Parathyroid adenoma (tissue), 2 donors: Measurements from ENCODE around the gene LITAFD.

Experiments
- H2AFZ ChIP-seq: fragments of 300-600 bp; sonication (generic); one replicate; pipeline ENCODE4 v1.7.0; 2017; ENCODE audit warnings: antibody characterized with exemption, mild to moderate bottlenecking
- H3K27ac ChIP-seq: fragments of 300-600 bp; sonication (generic); one replicate; pipeline ENCODE4 v1.7.0; 2017
- H3K27me3 ChIP-seq: fragments of 300-600 bp; sonication (generic); one replicate; pipeline ENCODE4 v1.7.0; 2017; ENCODE audit warnings: low read length; ENCODE audit not compliant: control insufficient read depth, insufficient read depth
- H3K36me3 ChIP-seq: fragments of 300-600 bp; sonication (generic); one replicate; pipeline ENCODE4 v1.7.0; 2017; ENCODE audit warnings: low read length; ENCODE audit not compliant: control insufficient read depth, insufficient read depth
- H3K4me1 ChIP-seq: fragments of 300-600 bp; sonication (generic); one replicate; pipeline ENCODE4 v1.7.0; 2017; ENCODE audit warnings: control low read depth
- H3K4me2 ChIP-seq: fragments of 300-600 bp; sonication (generic); one replicate; pipeline ENCODE4 v1.7.0; 2017; ENCODE audit warnings: low read length
- H3K4me3 ChIP-seq: fragments of 300-600 bp; sonication (generic); one replicate; pipeline ENCODE4 v1.7.0; 2017; ENCODE audit warnings: low read depth, low read length
- H3K79me2 ChIP-seq: fragments of 300-600 bp; sonication (generic); one replicate; pipeline ENCODE4 v1.7.0; 2017; ENCODE audit warnings: control low read depth
- H3K9ac ChIP-seq: fragments of 300-600 bp; sonication (generic); one replicate; pipeline ENCODE4 v1.7.0; 2017; ENCODE audit warnings: mild to moderate bottlenecking
- H3K9me3 ChIP-seq: fragments of 300-600 bp; sonication (generic); one replicate; pipeline ENCODE4 v1.7.0; 2017; ENCODE audit warnings: low read length; ENCODE audit not compliant: control insufficient read depth
- TF ChIP-seq, protein P1 (sequence below): fragments of 300-600 bp; sonication (generic); IDR thresholded peaks from one replicate; pipeline ENCODE4 v1.7.0; 2017; ENCODE audit warnings: antibody characterized with exemption, mild to moderate bottlenecking
- donor health status: primary hyperparathyroidism.

The LITAFD gene

GRCh38 chr16:8923199-8923598, 41.0 kb downstream of the LITAFD start:
- Histone ChIP-seq H3K27ac (no peak overlapping the region), H3K4me3 (no peak overlapping the region), H3K9me3 (no peaks in the 10 kb centered on the region), H3K4me1 (peaks cover 2% of the 10 kb centered on the region), H3K27me3 (no peaks in the 10 kb centered on the region), H3K79me2 (peaks cover 60% of the 10 kb centered on the region), H3K9ac (no peak overlapping the region), H3K4me2 (no peak overlapping the region), H3K36me3 (no peaks in the 10 kb centered on the region), H2AFZ (no peak overlapping the region)
- TF ChIP-seq, protein P1, sequence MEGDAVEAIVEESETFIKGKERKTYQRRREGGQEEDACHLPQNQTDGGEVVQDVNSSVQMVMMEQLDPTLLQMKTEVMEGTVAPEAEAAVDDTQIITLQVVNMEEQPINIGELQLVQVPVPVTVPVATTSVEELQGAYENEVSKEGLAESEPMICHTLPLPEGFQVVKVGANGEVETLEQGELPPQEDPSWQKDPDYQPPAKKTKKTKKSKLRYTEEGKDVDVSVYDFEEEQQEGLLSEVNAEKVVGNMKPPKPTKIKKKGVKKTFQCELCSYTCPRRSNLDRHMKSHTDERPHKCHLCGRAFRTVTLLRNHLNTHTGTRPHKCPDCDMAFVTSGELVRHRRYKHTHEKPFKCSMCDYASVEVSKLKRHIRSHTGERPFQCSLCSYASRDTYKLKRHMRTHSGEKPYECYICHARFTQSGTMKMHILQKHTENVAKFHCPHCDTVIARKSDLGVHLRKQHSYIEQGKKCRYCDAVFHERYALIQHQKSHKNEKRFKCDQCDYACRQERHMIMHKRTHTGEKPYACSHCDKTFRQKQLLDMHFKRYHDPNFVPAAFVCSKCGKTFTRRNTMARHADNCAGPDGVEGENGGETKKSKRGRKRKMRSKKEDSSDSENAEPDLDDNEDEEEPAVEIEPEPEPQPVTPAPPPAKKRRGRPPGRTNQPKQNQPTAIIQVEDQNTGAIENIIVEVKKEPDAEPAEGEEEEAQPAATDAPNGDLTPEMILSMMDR, result no peak

DNA sequence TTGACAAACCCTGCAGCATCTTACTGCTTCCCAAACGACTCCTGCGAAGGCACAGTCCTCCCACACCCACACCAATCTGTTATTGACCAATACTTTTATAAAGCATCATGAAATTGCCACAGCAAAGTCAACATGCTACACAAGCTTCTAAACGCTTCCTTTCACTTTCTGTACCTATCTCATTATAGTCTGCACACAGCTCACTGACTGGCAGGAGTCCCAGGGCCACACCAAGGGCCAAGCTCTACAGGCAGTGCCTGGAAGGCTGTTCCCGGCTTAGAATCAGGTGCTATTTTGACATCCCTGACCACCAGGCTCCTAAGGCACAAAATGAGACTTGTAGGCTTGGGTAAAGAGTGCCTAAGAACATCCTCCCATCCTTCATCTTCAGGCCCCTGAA, 42.1 kb downstream of the LITAFD start:
- H2AFZ ChIP-seq, result no peak overlapping the region
- H3K9me3 ChIP-seq, result no peaks in the 10 kb centered on the region
- TF ChIP-seq, protein P1, result no peak
- no peaks in the 10 kb centered on the region for H3K36me3 ChIP-seq
- peaks cover 63% of the 10 kb centered on the region for H3K79me2 ChIP-seq
- no peak overlapping the region for H3K4me2 ChIP-seq
- no peaks in the 10 kb centered on the region for H3K27me3 ChIP-seq
- peaks cover 9% of the 10 kb centered on the region for H3K4me1 ChIP-seq
- H3K27ac ChIP-seq, result no peak overlapping the region
- no peak overlapping the region for H3K4me3 ChIP-seq
- no peak overlapping the region for H3K9ac ChIP-seq

- no peak overlapping the region for H2AFZ ChIP-seq
- H3K4me2 ChIP-seq, result no peak overlapping the region
- peaks cover 17% of the 10 kb centered on the region for H3K4me1 ChIP-seq
- peaks cover 62% of the 10 kb centered on the region for H3K79me2 ChIP-seq
- H3K27ac ChIP-seq, result no peak overlapping the region
- H3K4me3 ChIP-seq, result no peak overlapping the region
- no peaks in the 10 kb centered on the region for H3K27me3 ChIP-seq
- TF ChIP-seq, protein P1, result no peak
- H3K9me3 ChIP-seq, result no peaks in the 10 kb centered on the region
- H3K9ac ChIP-seq, result no peak overlapping the region
- H3K36me3 ChIP-seq, result no peaks in the 10 kb centered on the region
These were observed 43.3 kb downstream of the LITAFD start for GRCh38 chr16:8925455-8925854.

- Histone ChIP-seq H3K4me1 (peaks cover 21% of the 10 kb centered on the region), H3K79me2 (peaks cover 61% of the 10 kb centered on the region), H3K9ac (no peak overlapping the region), H3K4me2 (no peak overlapping the region), H3K27me3 (no peaks in the 10 kb centered on the region), H3K36me3 (no peaks in the 10 kb centered on the region), H3K4me3 (no peak overlapping the region), H3K27ac (no peak overlapping the region), H2AFZ (no peak overlapping the region), H3K9me3 (no peaks in the 10 kb centered on the region)
- TF ChIP-seq, protein P1, result no peak
These were observed 44.7 kb downstream of the LITAFD start for GRCh38 chr16:8926827-8927226.

GRCh38 chr16:8928467-8928957, 46.4 kb downstream of the LITAFD start:
- no peak overlapping the region for H3K9ac ChIP-seq
- H3K79me2 ChIP-seq, result peaks cover 64% of the 10 kb centered on the region
- H3K4me3 ChIP-seq, result no peak overlapping the region
- TF ChIP-seq, protein P1, result no peak
- H3K4me2 ChIP-seq, result no peak overlapping the region
- no peaks in the 10 kb centered on the region for H3K9me3 ChIP-seq
- no peak overlapping the region for H2AFZ ChIP-seq
- no peaks in the 10 kb centered on the region for H3K27me3 ChIP-seq
- no peak overlapping the region for H3K27ac ChIP-seq
- H3K36me3 ChIP-seq, result no peaks in the 10 kb centered on the region
- peaks cover 24% of the 10 kb centered on the region for H3K4me1 ChIP-seq
